Endodermal cell (in vitro differentiated cells): ENCODE measurements around the gene GALNT9. TPM values are rescaled to one million over a fixed set of nuclear protein-coding genes. Genes with fewer than 3 reads are reported as not detected.

Experiments
- DNase-seq: peaks from one replicate; pipeline ENCODE4 v3.0.0-alpha.2; 2017
- H3K27ac ChIP-seq: 2 replicates; pipeline ENCODE4 v1.5.1; 2013; ENCODE audit warnings: mild to moderate bottlenecking, low read depth, low read length, moderate library complexity
- H3K27me3 ChIP-seq: 2 replicates; pipeline ENCODE4 v1.6.1; 2013; ENCODE audit warnings: mild to moderate bottlenecking, low read length, moderate library complexity; ENCODE audit not compliant: insufficient read depth, control insufficient read depth, poor library complexity, severe bottlenecking
- H3K36me3 ChIP-seq: 2 replicates; pipeline ENCODE4 v1.7.0; 2013; ENCODE audit warnings: mild to moderate bottlenecking, low read length, moderate library complexity; ENCODE audit not compliant: control insufficient read depth, insufficient read depth
- H3K4me1 ChIP-seq: one replicate; pipeline ENCODE4 v1.7.0; 2013; ENCODE audit warnings: low read length; ENCODE audit not compliant: control insufficient read depth, insufficient read depth
- H3K4me3 ChIP-seq: 2 replicates; pipeline ENCODE4 v1.5.1; 2013; ENCODE audit warnings: mild to moderate bottlenecking, low read length, moderate library complexity
- H3K9ac ChIP-seq: 2 replicates; pipeline ENCODE4 v1.6.1; 2013; ENCODE audit warnings: mild to moderate bottlenecking, low read length, moderate library complexity; ENCODE audit not compliant: poor library complexity, severe bottlenecking; ENCODE audit errors: extremely low read depth
- H3K9me3 ChIP-seq: 2 replicates; pipeline ENCODE4 v1.6.1; 2013; ENCODE audit warnings: mild to moderate bottlenecking, low read length, moderate library complexity; ENCODE audit not compliant: control insufficient read depth
- H3K27ac Mint-ChIP-seq: 2 replicates; pipeline ENCODE4 v1.8.0; 2020; ENCODE audit warnings: mixed read lengths
- H3K27me3 Mint-ChIP-seq: 2 replicates; pipeline ENCODE4 v1.8.0; 2021; ENCODE audit warnings: mild to moderate bottlenecking, mixed read lengths; ENCODE audit not compliant: insufficient read depth
- H3K36me3 Mint-ChIP-seq: 2 replicates; pipeline ENCODE4 v1.8.0; 2020; ENCODE audit warnings: low read depth, mixed read lengths
- H3K4me1 Mint-ChIP-seq: 2 replicates; pipeline ENCODE4 v1.8.0; 2020; ENCODE audit warnings: mixed read lengths
- H3K4me3 Mint-ChIP-seq: 2 replicates; pipeline ENCODE4 v1.8.0; 2020; ENCODE audit warnings: mild to moderate bottlenecking, moderate library complexity, mixed read lengths
- H3K9me3 Mint-ChIP-seq: 2 replicates; pipeline ENCODE4 v1.8.0; 2020; ENCODE audit warnings: mild to moderate bottlenecking, mixed read lengths
- CTCF ChIP-seq: fragments of 200-600 bp; sonication (generic); conservative IDR thresholded peaks from 2 replicates; pipeline ENCODE4 v1.5.0; 2021; ENCODE audit warnings: antibody characterized with exemption, mild to moderate bottlenecking
- WGBS, 2 experiments: methylation state at CpG; one replicate each; pipeline versions ENCODE4 v1.1.5 to v1.1.7; 2013; ENCODE audit warnings: missing lambda C conversion rate in 2 of 2, mixed read lengths in 1 of 2; ENCODE audit not compliant: insufficient coverage in 1 of 2, insufficient read length in 1 of 2; 5-methylcytosine and 5-hydroxymethylcytosine counted together
- total RNA-seq, 2 donors: library from RNA; stranded (reverse); fragmentation: NEBNext Ultra II Directional in 1 of 2; extraction: Animal tissue kit (Norgen Biotek cat#: 25700) in 1 of 2; gene quantifications; 2 replicates in 1 of 2; 3 replicates in 1 of 2; pipeline ENCODE4 v1.2.1, GENCODE V29; 2021

GALNT9 gene
- total RNA-seq, 2 donors from 2014 or later = 0.13 TPM; not detected in 1

DNA sequence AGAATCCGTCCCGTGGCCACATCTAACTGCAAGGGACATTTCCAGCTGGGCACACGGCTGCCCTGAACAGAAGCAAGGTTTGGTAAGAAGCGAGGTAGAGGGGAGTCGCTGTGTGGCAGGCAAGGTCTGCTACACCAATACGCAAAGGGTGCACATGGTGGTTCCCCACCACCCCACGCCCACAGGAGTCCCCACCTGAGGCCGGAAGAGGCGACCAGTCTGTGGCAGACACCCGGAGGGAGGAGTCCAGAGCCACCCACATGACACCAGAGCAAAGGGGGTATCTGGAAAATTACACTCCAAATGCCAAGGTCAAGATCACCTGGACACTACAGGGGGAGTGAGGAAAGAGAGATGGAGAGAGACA is 47.1 kb upstream of the GALNT9 start:
- Histone ChIP-seq H3K4me3 (no peak overlapping the region), H3K9me3 (peaks cover 21% of the 10 kb centered on the region), H3K9ac (no peak overlapping the region), H3K4me1 (no peaks in the 10 kb centered on the region), H3K27ac (no peak overlapping the region), H3K36me3 (no peaks in the 10 kb centered on the region), H3K27me3 (no peaks in the 10 kb centered on the region)
- no peaks in the 10 kb centered on the region for H3K4me1 Mint-ChIP-seq
- H3K36me3 Mint-ChIP-seq = no peaks in the 10 kb centered on the region
- no peak overlapping the region for H3K27ac Mint-ChIP-seq
- 72 to 81% methylated on average over 5 to 10 of the region's 10 CpGs for WGBS, 2 experiments
- no peak for TF ChIP-seq CTCF
- peaks cover 56% of the 10 kb centered on the region for H3K27me3 Mint-ChIP-seq
- H3K9me3 Mint-ChIP-seq = peaks cover 1% of the 10 kb centered on the region
- DNase-seq = no peak
- no peak overlapping the region for H3K4me3 Mint-ChIP-seq

- H3K27ac ChIP-seq = no peak overlapping the region
- peaks cover 61% of the 10 kb centered on the region for H3K27me3 Mint-ChIP-seq
- no peaks in the 10 kb centered on the region for H3K36me3 Mint-ChIP-seq
- peaks cover 26% of the 10 kb centered on the region for H3K9me3 ChIP-seq
- H3K4me1 ChIP-seq = no peaks in the 10 kb centered on the region
- no peaks in the 10 kb centered on the region for H3K27me3 ChIP-seq
- no peak overlapping the region for H3K4me3 Mint-ChIP-seq
- H3K4me3 ChIP-seq = no peak overlapping the region
- peaks cover 7% of the 10 kb centered on the region for H3K9me3 Mint-ChIP-seq
- H3K4me1 Mint-ChIP-seq = no peaks in the 10 kb centered on the region
- no peak for DNase-seq
- H3K9ac ChIP-seq = no peak overlapping the region
- no peak for TF ChIP-seq CTCF
- 70 to 82% methylated on average over 17 to 22 of the region's 22 CpGs for WGBS, 2 experiments
- H3K36me3 ChIP-seq = no peaks in the 10 kb centered on the region
- H3K27ac Mint-ChIP-seq = no peak overlapping the region
Observed at GRCh38 chr12:132375747-132376463, 46.5 kb upstream of the GALNT9 start.

DNA sequence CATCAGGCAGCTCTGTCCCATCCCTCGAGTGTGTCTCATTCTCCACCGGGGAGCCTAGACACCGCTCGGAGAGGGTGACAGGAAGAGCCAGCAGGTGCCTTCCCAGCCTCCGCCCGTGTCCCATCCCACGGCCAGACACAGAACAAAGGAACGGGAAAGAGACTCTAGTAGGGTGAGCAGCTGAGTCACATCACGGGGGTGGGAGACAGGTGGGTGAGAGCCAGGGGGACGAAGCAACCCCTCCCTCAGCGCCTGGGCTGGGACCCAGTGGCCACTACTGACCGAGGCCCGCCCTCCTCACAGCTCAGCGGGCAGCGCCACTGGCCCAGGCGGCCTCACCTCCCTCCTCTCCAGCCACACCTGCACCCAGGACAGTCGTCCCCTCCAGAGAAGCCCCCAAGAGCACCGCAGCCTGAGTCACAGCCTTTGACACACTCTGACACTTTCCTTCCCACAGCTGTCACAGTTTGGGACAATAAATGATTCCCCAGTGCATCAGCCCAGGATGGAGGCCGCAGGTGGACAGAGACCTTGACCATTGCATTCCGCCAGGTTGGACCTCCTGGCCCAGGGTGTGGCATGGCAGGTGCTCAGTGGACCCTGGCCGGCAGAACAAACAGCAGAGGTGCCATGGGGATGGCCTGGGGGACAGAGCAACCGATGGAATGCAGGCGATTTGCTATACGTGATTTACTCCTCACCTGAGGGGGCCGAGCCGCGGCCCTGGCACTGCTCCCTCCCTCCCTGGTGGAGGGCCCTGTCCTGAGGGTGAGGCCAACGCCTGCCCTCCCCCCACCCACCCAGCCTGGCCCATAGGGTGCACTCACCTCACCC is 45.4 kb upstream of the GALNT9 start:
- H3K27ac Mint-ChIP-seq = no peak overlapping the region
- H3K36me3 Mint-ChIP-seq = no peaks in the 10 kb centered on the region
- H3K4me3 Mint-ChIP-seq = no peak overlapping the region

More for the DNA sequence above, 45.4 kb upstream of the GALNT9 start:
- Histone ChIP-seq H3K27ac (no peak overlapping the region), H3K4me3 (no peak overlapping the region), H3K9me3 (peaks cover 36% of the 10 kb centered on the region), H3K9ac (no peak overlapping the region), H3K27me3 (no peaks in the 10 kb centered on the region), H3K36me3 (no peaks in the 10 kb centered on the region), H3K4me1 (no peaks in the 10 kb centered on the region)
- no peak for TF ChIP-seq CTCF
- peaks cover 72% of the 10 kb centered on the region for H3K27me3 Mint-ChIP-seq
- peaks cover 7% of the 10 kb centered on the region for H3K9me3 Mint-ChIP-seq
- H3K4me1 Mint-ChIP-seq = no peaks in the 10 kb centered on the region
- DNase-seq = no peak
- WGBS, 2 experiments = 83 to 85% methylated on average over 19 to 28 of the region's 28 CpGs
